OCI-LY7 (cell line): ENCODE measurements around the gene TCF12. TPM values are rescaled to one million over a fixed set of nuclear protein-coding genes. Genes with fewer than 3 reads are reported as not detected.

Source experiments
- BruUV-seq: library from RNA; stranded (reverse); fragments of 400-500 nt; replicated peaks from 2 replicates; lab custom pipeline; 2021; lab: Mats Ljungman, UMichigan
- CTCF ChIA-PET: fragments of 300-600 bp; sonication (Branson Sonifier 250); formaldehyde crosslinking; loops from one replicate; lab custom pipeline; 2022; ENCODE audit warnings: antibody characterized with exemption; ENCODE audit not compliant: unreplicated experiment; lab: Charles Lee
- POLR2A ChIA-PET: fragments of 300-600 bp; sonication (Branson Sonifier 250); formaldehyde crosslinking; loops from one replicate; lab custom pipeline; 2022; ENCODE audit warnings: antibody characterized with exemption; lab: Charles Lee
- DNase-seq: peaks from one replicate; pipeline ENCODE4 v3.0.0-alpha.2; 2015; ENCODE audit warnings: low spot score
- H2AFZ ChIP-seq: fragments of 200-600 bp; sonication (generic), shearing (Covaris generic); 2 replicates; pipeline ENCODE4 v1.6.1; 2014; ENCODE audit warnings: mild to moderate bottlenecking, antibody characterized with exemption, low read length, moderate library complexity
- H3K27ac ChIP-seq: fragments of 200-600 bp; sonication (generic); 2 replicates; pipeline ENCODE4 v1.5.1; 2014; ENCODE audit warnings: mixed run types, low read depth, mild to moderate bottlenecking, moderate library complexity, low read length, inconsistent platforms; ENCODE audit not compliant: poor library complexity, severe bottlenecking
- H3K36me3 ChIP-seq: fragments of 200-600 bp; sonication (generic); 2 replicates; pipeline ENCODE4 v1.6.1; 2014; ENCODE audit warnings: mild to moderate bottlenecking, antibody characterized with exemption, low read length, moderate library complexity, mixed read lengths; ENCODE audit not compliant: insufficient read depth
- H3K4me1 ChIP-seq: fragments of 200-600 bp; sonication (generic); 2 replicates; pipeline ENCODE4 v1.5.1; 2014; ENCODE audit warnings: mild to moderate bottlenecking, low read length; ENCODE audit not compliant: insufficient read depth, poor library complexity, severe bottlenecking
- H3K4me2 ChIP-seq: fragments of 200-600 bp; sonication (generic); 2 replicates; pipeline ENCODE4 v1.6.1; 2014; ENCODE audit warnings: mild to moderate bottlenecking, low read length
- H3K4me3 ChIP-seq: fragments of 200-600 bp; sonication (generic); 2 replicates; pipeline ENCODE4 v1.5.1; 2014; ENCODE audit warnings: mild to moderate bottlenecking, low read depth, low read length; ENCODE audit not compliant: poor library complexity, severe bottlenecking
- H3K79me2 ChIP-seq: fragments of 200-600 bp; sonication (generic); 2 replicates; pipeline ENCODE4 v1.6.1; 2016; ENCODE audit warnings: low read depth, mild to moderate bottlenecking, low read length, moderate library complexity, mixed read lengths; ENCODE audit not compliant: insufficient read depth
- H3K9me2 ChIP-seq: fragments of 200-600 bp; sonication (generic); 2 replicates; pipeline ENCODE4 v1.6.1; 2016; ENCODE audit warnings: mild to moderate bottlenecking, low read length, mixed read lengths; ENCODE audit not compliant: insufficient read depth
- H3K9me3 ChIP-seq: fragments of 200-600 bp; sonication (generic); 2 replicates; pipeline ENCODE4 v1.6.1; 2014; ENCODE audit warnings: mild to moderate bottlenecking, mixed run types, low read length, mixed read lengths
- H4K20me1 ChIP-seq: fragments of 200-600 bp; sonication (generic); 2 replicates; pipeline ENCODE4 v1.6.1; 2014; ENCODE audit warnings: mild to moderate bottlenecking, antibody characterized with exemption, low read length, moderate library complexity, mixed read lengths; ENCODE audit not compliant: insufficient read depth
- CTCF ChIP-seq: fragments of 200-600 bp; sonication (generic); conservative IDR thresholded peaks from 2 replicates; pipeline ENCODE4 v1.5.1; 2014; ENCODE audit warnings: mild to moderate bottlenecking, antibody characterized with exemption, low read length, moderate library complexity, mixed read lengths
- EZH2phosphoT487 ChIP-seq: fragments of 200-600 bp; sonication (generic); IDR thresholded peaks from 2 replicates; pipeline ENCODE4 v1.6.1; 2018; ENCODE audit warnings: low read depth, borderline replicate concordance, mild to moderate bottlenecking, mixed run types, antibody characterized with exemption, low read length, moderate library complexity, mixed read lengths
- intact Hi-C: fragments of 100-400 bp; cut with micrococcal nuclease; formaldehyde crosslinking; loops from one replicate; pipeline ENCODE4 v1.10.0; 2022; ENCODE audit not compliant: unreplicated experiment
- total RNA-seq, 2 experiments: library from RNA; depleted of rRNA in 1 of 2; stranded (reverse); fragments of >200 nt in 1 of 2; shearing (Covaris generic) in 1 of 2; gene quantifications; 2 replicates each; pipeline ENCODE4 v1.2.3, GENCODE V29; 2014 to 2022

Gene TCF12
- total RNA-seq, 2 experiments from 2014 or later, result 51.6 to 139 TPM

- ChIA-PET CTCF (no interaction called here), POLR2A (interaction anchor here (0.5 to 1.3 kb wide), 3 partner anchors 11 to 32 kb away, joined by 3 read pairs; no protein-coding TSS in a partner anchor)
- TF ChIP-seq CTCF (no peak), EZH2phosphoT487 (no peak)
- H3K4me2 ChIP-seq, result no peak overlapping the region
- H2AFZ ChIP-seq, result no peak overlapping the region
- DNase-seq, result no peak
- BruUV-seq, result no TSS peak
- H3K9me3 ChIP-seq, result peaks cover 21% of the 10 kb centered on the region
- H3K4me1 ChIP-seq, result no peaks in the 10 kb centered on the region
- peaks cover 66% of the 10 kb centered on the region for H3K79me2 ChIP-seq
- H3K9me2 ChIP-seq, result no peaks in the 10 kb centered on the region
- intact Hi-C loops, result no loop called here
- H3K36me3 ChIP-seq, result peaks cover 25% of the 10 kb centered on the region
- no peak overlapping the region for H3K27ac ChIP-seq
- no peak overlapping the region for H3K4me3 ChIP-seq
- peaks cover 4% of the 10 kb centered on the region; the same call in 1 of the 2 replicates for H4K20me1 ChIP-seq
These were observed 23.7 kb downstream of the TCF12 start for GRCh38 chr15:56942118-56942517.

DNA sequence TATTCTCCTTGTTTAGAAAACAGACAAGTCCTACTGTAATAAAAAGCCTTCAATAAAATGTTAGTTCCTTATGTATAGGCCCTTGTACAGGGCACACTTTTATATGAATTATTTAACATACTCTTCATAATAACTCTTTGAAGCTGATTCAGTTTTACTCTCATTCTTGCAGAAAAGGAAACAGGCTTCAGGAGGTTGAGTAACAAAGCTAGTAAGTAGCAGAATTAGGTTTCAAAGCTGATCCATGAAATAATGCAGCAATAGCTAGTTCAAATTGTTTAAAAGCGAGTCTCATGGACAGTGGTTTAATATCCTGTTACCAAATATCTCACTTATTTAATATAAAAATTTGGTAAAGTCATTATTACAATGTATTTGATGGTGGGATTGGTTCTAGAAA lies 25.0 kb downstream of the TCF12 start:
- Histone ChIP-seq H3K36me3 (peaks cover 25% of the 10 kb centered on the region), H2AFZ (no peak overlapping the region), H3K79me2 (peaks cover 57% of the 10 kb centered on the region), H3K9me2 (no peaks in the 10 kb centered on the region), H3K4me3 (no peak overlapping the region), H3K4me2 (no peak overlapping the region), H3K4me1 (no peaks in the 10 kb centered on the region), H3K9me3 (peaks cover 21% of the 10 kb centered on the region), H3K27ac (no peak overlapping the region), H4K20me1 (peaks cover 4% of the 10 kb centered on the region; the same call in 1 of the 2 replicates)
- TF ChIP-seq CTCF, result no peak
- TF ChIP-seq EZH2phosphoT487, result no peak
- DNase-seq, result no peak
- ChIA-PET POLR2A (interaction anchor here (0.7 to 1.0 kb wide), 2 partner anchors 38 to 232 kb away, joined by 3 read pairs; no protein-coding TSS in a partner anchor), CTCF (no interaction called here)
- no TSS peak for BruUV-seq
- intact Hi-C loops, result no loop called here

DNA sequence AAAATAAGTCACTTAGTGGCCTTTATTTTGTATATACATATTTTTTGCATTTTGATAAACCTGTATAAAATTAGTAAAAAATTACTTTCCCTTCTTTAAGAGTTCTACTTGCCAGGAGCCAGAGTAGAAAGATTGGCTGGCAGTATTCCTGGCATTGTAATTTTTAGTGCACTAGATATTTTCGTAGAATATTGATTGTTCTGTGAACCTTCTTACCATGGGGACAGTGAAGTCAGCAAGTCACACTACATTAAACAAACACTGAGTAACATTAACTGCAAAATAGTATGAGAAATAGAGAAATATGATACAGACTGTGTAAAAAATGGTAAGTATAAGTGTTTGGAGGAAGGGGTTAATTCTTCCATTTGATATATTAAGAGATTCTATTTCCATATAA lies 26.0 kb downstream of the TCF12 start:
- no peak for DNase-seq
- no peak overlapping the region for H3K4me3 ChIP-seq
- no peak overlapping the region for H3K4me2 ChIP-seq
- H3K79me2 ChIP-seq, result peaks cover 54% of the 10 kb centered on the region
- no peaks in the 10 kb centered on the region for H3K4me1 ChIP-seq
- no peak for TF ChIP-seq CTCF
- no peak for TF ChIP-seq EZH2phosphoT487
- H3K9me3 ChIP-seq, result peaks cover 21% of the 10 kb centered on the region
- no peak overlapping the region for H3K27ac ChIP-seq
- ChIA-PET POLR2A (interaction anchor here (0.6 kb wide), 1 partner anchor 468 kb away, joined by 3 read pairs; no protein-coding TSS in a partner anchor), CTCF (no interaction called here)
- intact Hi-C loops, result no loop called here
- peaks cover 25% of the 10 kb centered on the region for H3K36me3 ChIP-seq
- BruUV-seq, result no TSS peak
- H4K20me1 ChIP-seq, result peaks cover 4% of the 10 kb centered on the region; the same call in 1 of the 2 replicates
- H3K9me2 ChIP-seq, result no peaks in the 10 kb centered on the region
- H2AFZ ChIP-seq, result no peak overlapping the region
